ENCODE results near the gene RAP1GAP. TPM values are rescaled to one million over a fixed set of nuclear protein-coding genes. Genes with fewer than 3 reads are reported as not detected.

Gene RAP1GAP
- total RNA-seq, 2 donors from 2014 or later, result 46.5 to 104 TPM

DNA sequence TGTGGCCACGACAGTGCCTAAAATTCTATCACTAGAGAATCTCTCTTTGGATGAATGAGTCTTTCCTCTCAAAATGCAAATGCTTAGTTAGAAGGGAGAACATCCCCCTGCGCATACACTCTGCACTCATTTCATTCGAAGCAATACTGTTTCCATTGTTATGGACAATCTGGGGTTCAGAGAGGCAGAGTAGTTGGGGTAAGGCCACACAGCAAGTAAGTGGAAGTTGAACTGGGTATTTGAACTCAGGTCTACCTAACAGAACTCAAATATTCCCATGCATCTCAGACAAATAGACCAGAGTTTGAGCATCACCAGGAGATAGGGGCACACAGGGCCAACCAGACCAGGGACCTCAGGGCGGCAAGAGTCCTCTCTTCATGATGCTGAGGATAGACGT, 25.5 kb downstream of the RAP1GAP start:
- ATAC-seq (no peak), DNase-seq (no peak)
- Histone ChIP-seq H3K9me3 (no peaks in the 10 kb centered on the region), H3K4me3 (no peak overlapping the region), H3K4me1 (peaks cover 44% of the 10 kb centered on the region), H3K27me3 (no peaks in the 10 kb centered on the region), H3K36me3 (replicated peaks in 1 of 2; ENCODE audit: insufficient read depth in 1 of 2, low read depth in 2 of 2) (no peaks in the 10 kb centered on the region), H3K27ac (no peak overlapping the region)
- TF ChIP-seq, protein P1, sequence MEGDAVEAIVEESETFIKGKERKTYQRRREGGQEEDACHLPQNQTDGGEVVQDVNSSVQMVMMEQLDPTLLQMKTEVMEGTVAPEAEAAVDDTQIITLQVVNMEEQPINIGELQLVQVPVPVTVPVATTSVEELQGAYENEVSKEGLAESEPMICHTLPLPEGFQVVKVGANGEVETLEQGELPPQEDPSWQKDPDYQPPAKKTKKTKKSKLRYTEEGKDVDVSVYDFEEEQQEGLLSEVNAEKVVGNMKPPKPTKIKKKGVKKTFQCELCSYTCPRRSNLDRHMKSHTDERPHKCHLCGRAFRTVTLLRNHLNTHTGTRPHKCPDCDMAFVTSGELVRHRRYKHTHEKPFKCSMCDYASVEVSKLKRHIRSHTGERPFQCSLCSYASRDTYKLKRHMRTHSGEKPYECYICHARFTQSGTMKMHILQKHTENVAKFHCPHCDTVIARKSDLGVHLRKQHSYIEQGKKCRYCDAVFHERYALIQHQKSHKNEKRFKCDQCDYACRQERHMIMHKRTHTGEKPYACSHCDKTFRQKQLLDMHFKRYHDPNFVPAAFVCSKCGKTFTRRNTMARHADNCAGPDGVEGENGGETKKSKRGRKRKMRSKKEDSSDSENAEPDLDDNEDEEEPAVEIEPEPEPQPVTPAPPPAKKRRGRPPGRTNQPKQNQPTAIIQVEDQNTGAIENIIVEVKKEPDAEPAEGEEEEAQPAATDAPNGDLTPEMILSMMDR (IDR thresholded peaks at IDR 0.05), result no peak
- TF ChIP-seq POLR2A (IDR thresholded peaks at IDR 0.05), result no peak
- 90 to 91% methylated on average over 5 of the region's 5 CpGs for WGBS, 2 donors
- intact Hi-C loops (cut with DNase I), result no loop called here

DNA sequence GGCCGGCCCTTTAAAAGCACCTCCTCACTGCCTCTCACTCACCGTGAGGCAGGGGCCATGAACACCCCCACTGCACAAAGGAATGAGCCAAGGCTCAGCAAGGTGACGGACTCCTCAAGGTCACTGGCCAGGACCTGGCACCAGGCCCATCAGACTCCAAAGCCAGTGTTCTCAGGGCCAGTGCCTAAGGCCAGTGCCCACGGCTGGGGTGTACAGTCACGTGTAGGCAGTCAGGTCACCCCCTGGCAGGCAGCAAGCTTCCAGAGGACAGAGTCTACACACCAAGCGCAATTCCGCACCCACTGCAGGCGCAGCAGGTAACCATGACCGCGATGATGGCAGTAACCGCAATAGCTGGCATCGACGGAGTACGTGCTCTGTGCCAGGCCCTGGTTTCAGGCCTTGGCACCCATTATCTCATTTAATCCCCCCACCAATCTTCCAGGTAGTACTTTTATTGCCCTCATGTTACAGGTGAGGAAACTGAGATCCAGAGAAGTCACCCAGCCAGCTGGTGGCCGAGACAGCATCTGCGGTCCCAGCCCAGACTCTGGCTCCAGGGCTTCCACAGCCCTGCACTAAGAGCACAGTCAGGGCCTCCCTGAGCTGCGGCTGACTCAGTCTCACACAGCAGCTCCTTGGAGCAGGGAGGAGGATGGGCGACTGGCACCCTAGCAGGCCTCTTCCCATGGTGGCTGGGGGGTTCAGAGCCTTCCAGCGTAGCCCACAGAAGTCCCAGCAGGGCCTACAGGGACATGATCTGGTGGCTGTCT, 27.0 kb downstream of the RAP1GAP start:
- Histone ChIP-seq H3K36me3 (replicated peaks in 1 of 2; ENCODE audit: insufficient read depth in 1 of 2, low read depth in 2 of 2) (no peaks in the 10 kb centered on the region), H3K27me3 (no peaks in the 10 kb centered on the region), H3K4me3 (no peak overlapping the region), H3K9me3 (no peaks in the 10 kb centered on the region), H3K4me1 (peaks cover 59% of the 10 kb centered on the region), H3K27ac (peak overlapping the region; percentile 53 to 96 (median 94))
- peak in 2 of 3 donors; percentile 18 to 29 for TF ChIP-seq POLR2A (IDR thresholded peaks at IDR 0.05)
- TF ChIP-seq, protein P1 (IDR thresholded peaks at IDR 0.05), result no peak
- 29% methylated on average over 14 to 19 of the region's 19 CpGs for WGBS, 2 donors
- ATAC-seq (peak; percentile 75), DNase-seq (peak; percentile 95 to 99 (median 98))
- intact Hi-C loops (cut with DNase I), result no loop called here

DNA sequence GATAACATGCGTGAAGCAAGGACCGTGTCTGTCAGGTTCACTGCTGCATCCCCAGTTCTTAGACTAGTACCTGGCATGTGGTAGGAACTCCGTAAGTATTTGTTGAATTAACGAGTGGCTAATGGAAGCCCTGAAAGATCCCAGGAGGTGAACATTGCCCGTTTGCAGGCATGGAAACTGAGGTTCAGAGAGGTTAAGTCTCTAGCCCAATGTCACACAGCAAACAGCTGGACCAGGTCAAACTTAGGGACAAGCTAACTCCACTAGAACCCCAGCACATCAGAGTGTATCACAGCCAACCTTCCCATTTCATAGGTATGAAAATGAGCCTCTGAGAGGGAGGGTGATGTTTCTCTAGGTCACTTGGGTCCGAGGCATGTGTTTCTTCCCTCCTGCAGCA, 27.6 kb downstream of the RAP1GAP start:
- Histone ChIP-seq H3K36me3 (replicated peaks in 1 of 2; ENCODE audit: insufficient read depth in 1 of 2, low read depth in 2 of 2) (no peaks in the 10 kb centered on the region), H3K9me3 (no peaks in the 10 kb centered on the region), H3K27ac (peak overlapping the region; percentile 53 to 96 (median 94)), H3K27me3 (no peaks in the 10 kb centered on the region), H3K4me3 (no peak overlapping the region), H3K4me1 (peaks cover 60% of the 10 kb centered on the region)
- no peak for TF ChIP-seq POLR2A (IDR thresholded peaks at IDR 0.05)
- TF ChIP-seq, protein P1 (IDR thresholded peaks at IDR 0.05), result no peak
- ATAC-seq (no peak), DNase-seq (no peak)
- WGBS, 2 donors, result 65 to 73% methylated on average over 5 to 6 of the region's 6 CpGs
- intact Hi-C loops (cut with DNase I), result no loop called here

DNA sequence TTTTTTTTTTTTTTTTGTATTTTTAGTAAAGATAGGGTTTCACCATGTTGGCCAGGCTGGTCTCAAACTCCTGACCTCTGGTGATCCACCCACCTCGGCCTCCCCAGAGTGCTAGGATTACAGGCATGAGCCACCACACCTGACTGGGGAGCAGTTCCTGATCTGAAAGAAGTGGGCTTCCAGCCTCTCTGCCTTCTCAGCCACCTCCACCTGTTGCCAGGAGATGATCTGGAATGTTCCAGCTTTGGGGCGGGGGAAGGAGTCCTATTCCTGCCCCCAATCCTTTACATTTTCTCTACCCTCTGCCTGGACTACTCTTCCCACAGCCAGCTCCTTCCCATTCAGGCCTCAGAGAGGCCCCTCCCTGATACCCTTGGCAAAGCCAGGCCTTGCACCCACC, 28.1 kb downstream of the RAP1GAP start:
- Histone ChIP-seq H3K27ac (peak overlapping the region; percentile 53 to 96 (median 94)), H3K27me3 (no peaks in the 10 kb centered on the region), H3K36me3 (replicated peaks in 1 of 2; ENCODE audit: insufficient read depth in 1 of 2, low read depth in 2 of 2) (no peaks in the 10 kb centered on the region), H3K4me3 (no peak overlapping the region), H3K4me1 (peaks cover 61% of the 10 kb centered on the region), H3K9me3 (no peaks in the 10 kb centered on the region)
- intact Hi-C loops (cut with DNase I), result no loop called here
- ATAC-seq, result no peak
- 80 to 85% methylated on average over 2 of the region's 2 CpGs for WGBS, 2 donors
- TF ChIP-seq, protein P1 (IDR thresholded peaks at IDR 0.05), result no peak
- TF ChIP-seq POLR2A (IDR thresholded peaks at IDR 0.05), result no peak
- DNase-seq, result no peak

DNA sequence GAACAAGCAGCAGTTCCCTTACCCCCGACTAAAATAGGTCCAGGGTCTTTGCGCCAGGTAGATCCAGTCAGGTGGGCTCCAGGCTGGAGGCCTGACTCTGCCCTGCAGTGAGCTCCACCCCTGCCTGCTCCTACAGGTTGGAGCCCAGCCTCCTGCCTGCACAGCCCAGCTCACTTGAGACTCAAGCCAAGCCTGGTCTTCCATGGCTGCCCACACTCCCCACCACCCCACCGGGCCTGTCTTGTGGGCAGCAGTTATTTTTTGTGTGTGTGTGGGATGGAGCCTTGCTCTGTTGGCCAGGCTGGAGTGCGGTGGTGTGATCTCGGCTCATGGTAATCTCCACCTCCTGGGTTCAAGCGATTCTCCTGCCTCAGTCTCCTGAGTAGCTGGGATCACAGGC, 28.5 kb downstream of the RAP1GAP start:
- intact Hi-C loops (cut with DNase I), result no loop called here
- 71 to 87% methylated on average over 6 of the region's 6 CpGs for WGBS, 2 donors
- peak in 1 of 4 donors; percentile 43 for DNase-seq
- no peaks in the 10 kb centered on the region for H3K9me3 ChIP-seq
- no peaks in the 10 kb centered on the region for H3K36me3 ChIP-seq (replicated peaks in 1 of 2; ENCODE audit: insufficient read depth in 1 of 2, low read depth in 2 of 2)
- H3K27ac ChIP-seq, result peak overlapping the region; percentile 94 to 99 (median 96)
- TF ChIP-seq, protein P1 (IDR thresholded peaks at IDR 0.05), result no peak
- no peak for TF ChIP-seq POLR2A (IDR thresholded peaks at IDR 0.05)
- no peak for ATAC-seq
- H3K4me1 ChIP-seq, result peaks cover 65% of the 10 kb centered on the region
- H3K4me3 ChIP-seq, result no peak overlapping the region
- H3K27me3 ChIP-seq, result no peaks in the 10 kb centered on the region
